NCI-H1092 treated with DMSO at 0.1 percent for 48 hours (cell line): ENCODE measurements around the gene NECAP2.
"Not testable (repeated sequence)": the region's sequence is repeated elsewhere in the genome, so short reads cannot be mapped to it uniquely, and the experiment has no call there.

Source experiments
- DNase-seq: peaks from one replicate; lab custom pipeline; 2025; lab: John Stamatoyannopoulos, UW

Gene NECAP2

DNA sequence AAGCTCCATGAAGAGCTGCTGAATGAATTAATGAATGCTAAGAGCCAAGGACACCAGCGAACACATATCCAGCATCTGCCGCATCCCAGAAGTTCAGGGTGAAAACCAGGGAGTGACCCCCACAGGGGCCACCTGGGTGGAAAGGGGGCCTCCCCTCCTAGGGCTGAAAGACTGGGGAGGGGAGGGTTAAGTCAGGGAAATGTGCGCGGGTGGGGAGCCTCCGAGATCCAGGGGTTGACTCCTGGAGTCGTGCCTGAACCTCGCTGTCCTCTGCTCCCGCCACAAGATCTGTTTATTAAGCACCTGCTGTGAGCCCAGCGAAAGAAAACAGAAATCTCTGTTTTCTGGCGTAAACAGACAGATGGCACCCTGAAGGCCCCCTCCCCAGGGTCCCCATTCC lies 57.5 kb downstream of the NECAP2 start:
- DNase-seq, result not testable (repeated sequence)

DNA sequence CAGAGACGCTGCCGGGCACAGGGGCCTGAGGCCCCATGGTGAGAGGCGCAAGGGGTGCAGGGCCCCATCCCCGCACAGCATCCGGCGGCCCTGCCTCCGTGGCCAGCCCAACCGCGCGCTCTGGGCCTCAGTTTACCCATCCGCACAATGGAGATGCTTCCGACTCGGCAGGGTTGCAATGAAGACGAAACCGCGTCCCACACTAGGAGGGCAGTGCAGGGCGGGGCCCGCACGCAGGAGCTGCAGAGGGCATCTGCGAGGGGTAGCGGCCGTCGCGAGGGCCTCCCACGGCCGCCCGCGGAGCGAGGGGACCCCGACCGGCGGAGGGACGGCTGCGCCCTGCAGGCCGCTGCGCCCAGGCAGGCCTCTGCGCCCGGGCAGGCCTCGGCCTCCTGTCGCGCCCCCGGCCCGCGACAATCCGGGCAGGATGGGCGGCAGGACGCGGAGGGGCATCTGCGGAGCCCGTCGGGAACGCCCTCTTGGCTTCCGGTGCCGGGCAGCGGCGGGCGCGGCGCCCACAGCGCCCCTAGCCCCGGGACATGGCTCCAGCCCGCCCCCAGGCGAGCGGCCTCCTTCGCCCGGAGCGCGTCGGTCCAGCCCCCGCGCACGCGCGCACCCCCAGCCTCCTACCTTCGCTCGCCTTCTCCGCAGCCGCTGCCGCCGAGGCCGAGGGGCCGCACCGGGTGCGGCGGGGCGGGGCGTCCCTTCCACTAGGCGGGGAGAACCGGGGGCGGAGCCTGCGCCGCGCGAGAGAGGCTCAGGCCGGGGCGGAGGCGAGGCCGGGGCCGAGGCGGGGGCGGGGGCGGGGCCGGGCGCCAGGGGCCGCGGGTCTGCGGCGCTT lies 58.3 kb downstream of the NECAP2 start:
- peak; percentile 95 for DNase-seq

DNA sequence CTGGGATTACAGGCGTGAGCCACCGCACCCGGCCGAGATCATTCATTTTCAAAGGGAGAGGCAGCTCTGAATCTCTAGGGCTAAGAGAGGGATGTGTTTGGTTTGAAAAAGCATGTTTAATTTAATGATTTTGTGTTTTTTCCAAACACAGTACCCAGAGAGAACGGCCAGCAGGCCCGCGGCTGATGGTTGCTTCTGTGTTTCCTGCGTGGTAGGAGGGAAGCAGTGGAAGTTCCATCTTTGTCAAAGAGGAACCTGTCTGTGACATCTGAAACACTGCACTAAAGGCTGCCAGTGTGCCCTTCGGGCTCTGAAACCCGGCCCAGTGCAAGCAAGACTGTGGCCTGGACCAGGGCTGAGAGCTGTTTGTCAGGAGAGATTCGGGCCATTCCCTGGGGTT lies 59.9 kb downstream of the NECAP2 start:
- not testable (repeated sequence) for DNase-seq

DNA sequence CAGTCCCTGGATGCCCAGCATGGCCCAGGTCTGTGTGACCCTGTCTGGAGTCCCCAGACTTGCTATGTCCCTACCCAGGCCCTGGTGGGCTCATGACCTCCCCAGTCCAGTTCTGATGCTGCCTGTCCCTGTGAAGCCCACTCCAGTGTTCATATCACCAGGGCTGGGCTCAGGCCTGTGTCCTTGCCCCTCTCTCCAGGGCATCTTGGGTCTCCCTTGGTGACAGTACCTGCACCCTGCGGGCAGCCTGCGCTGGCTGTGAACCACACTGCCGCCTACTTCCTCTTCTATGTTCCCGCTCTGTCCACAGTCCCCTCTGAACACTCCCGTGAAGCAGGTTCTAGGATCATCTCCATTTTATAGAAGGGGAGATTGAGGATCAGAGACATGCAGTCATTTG lies 60.5 kb downstream of the NECAP2 start:
- not testable (repeated sequence) for DNase-seq

DNA sequence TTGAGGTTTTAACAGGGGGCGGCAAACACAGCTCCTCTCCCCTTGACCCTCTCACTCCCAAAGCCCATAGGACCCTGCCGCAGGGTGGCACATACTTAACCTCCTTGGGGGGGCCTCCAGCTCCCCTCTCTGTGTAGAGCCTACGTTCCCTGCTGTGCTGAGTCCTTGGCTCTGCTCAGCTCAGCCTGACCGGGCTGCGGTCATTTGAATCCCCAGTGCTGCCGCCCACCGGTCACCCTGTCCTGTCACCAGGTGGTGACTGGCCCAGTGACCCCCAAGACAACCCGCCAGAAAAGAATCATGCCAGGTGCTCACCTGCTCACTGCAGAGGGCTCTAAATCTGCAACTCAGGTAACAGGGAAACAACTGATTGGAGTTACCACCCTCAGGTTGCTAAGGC lies 60.9 kb downstream of the NECAP2 start:
- DNase-seq, result not testable (repeated sequence)

DNA sequence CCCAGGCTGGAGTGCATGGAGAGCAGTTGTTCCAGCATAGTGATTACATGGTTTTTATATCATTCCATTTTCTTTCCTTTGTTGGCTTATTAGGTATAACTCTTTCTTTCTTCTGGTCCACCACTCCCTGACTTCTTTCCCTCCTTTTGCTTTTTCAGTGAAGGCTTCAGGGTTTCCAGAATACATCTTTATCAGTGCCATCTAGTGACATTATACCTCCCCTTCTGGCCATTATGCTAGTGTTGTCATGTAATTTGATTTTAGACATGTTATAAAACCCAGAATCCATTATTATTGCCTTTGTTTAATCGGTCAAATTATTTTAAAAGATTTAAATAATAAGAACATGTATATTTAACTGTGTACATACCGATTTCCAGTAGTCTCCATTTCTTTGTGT lies 63.0 kb downstream of the NECAP2 start:
- DNase-seq, result no peak

DNA sequence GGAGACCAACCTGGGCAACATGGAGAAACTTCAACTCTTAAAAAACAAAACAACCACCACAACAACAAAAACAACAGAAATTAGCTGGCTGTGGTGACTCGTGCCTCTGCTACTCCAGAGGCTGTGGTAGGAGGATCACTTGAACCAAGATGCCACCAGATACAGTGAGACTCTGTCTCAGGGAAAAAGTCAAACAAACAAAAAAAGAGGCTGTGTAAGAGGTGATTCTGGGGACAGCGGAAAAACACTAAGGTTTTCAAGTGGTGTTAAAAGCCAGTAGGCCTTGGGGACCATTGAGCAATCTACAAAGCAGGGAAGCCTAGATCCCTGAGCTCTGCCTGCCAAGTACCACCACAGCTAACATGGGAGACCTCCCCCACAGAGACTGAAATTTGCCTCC lies 65.3 kb downstream of the NECAP2 start:
- DNase-seq, result not testable (repeated sequence)

DNA sequence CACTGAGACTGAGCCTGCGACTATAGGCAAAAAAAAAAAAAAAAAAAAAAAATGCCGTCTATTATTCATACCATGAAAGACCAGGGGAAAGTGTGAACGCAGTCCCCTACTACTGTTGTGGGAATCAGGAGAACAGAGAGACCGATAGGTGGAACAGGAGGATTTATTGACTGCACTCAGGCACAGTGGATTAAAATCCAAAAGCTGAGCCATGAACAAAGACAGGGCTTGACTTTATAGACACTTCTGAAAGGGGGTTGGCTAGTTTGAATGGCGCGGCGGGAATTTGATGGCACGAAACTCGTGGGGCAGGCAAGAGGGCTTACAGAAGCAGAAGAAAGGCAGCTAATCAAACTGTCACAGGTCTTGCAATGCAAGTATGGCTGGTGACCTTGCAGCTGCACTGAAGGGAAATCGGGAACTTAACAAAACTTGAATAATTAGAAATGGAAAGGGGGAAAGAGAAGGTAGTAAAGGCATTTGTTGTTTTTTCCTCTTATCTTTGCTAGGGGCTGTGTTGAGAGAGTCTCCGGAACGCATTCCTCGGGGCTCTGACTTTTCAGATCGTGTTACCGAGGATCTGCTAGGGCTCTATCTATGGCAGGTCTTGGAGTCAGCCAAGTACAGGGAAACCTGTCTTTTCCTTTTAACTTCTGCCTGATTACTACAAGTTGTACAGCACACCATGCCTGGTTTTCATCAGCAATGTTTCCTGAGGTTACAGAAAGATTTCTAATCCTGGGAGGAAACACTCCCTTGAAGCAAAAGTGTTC lies 66.0 kb downstream of the NECAP2 start:
- DNase-seq, result not testable (repeated sequence)

DNA sequence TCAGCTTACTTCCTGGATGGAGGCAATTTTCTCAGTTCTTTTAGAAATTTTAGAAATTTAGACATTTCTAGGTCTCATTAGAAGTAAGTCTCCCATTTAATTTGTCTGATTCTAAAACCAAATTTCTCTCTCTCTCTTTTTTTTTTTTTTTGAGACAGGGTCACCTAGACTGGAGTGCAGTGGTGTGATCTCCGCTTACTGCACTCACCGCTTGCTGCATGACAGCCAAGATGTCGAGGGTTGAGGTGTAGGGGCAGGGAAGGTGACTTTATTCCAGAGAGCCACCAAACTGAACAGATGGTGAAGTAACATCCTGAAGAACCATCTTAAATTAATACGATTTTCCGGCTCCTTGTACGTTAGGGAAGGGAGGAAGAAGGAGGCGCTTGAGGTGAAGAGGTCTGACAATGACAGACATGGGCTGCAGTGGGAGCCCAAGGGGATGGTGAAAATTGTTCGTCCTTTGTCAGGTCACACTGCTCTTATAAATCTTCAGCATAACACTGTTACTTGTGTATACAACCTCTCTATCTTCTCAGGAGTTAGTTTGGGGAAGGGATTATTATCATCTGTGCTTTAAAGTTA lies 68.4 kb downstream of the NECAP2 start:
- DNase-seq, result not testable (repeated sequence)
